Tibial nerve (tissue), 4 donors: Measurements from ENCODE around the gene GTPBP2. TPM values are rescaled to one million over a fixed set of nuclear protein-coding genes. Genes with fewer than 3 reads are reported as not detected.
A peak's percentile ranks its signal among the peaks of the same experiment; 100 is the strongest.

ENCODE experiments used
- DNase-seq, 2 donors: peaks; one replicate each; pipeline ENCODE4 v3.0.0-alpha.2; 2019; ENCODE audit warnings: low spot score in 2 of 2
- H3K27ac ChIP-seq, 4 donors: fragments of 200-600 bp; sonication (generic) in 3 of 4; one replicate each; pipeline ENCODE4 v1.5.1; 2017 to 2019; ENCODE audit warnings: mild to moderate bottlenecking in 1 of 4
- H3K27me3 ChIP-seq, 2 donors: fragments of 200-600 bp; sonication (generic) in 1 of 2; one replicate each; pipeline versions ENCODE4 v1.5.1 to v1.6.0; 2017 to 2019
- H3K36me3 ChIP-seq, 3 donors: fragments of 200-600 bp; sonication (generic); one replicate each; pipeline ENCODE4 v1.5.1; 2018 to 2019
- H3K4me1 ChIP-seq, 4 donors: fragments of 200-600 bp; sonication (generic) in 3 of 4; one replicate each; pipeline ENCODE4 v1.5.1; 2017 to 2019
- H3K4me3 ChIP-seq, 4 donors: fragments of 200-600 bp; sonication (generic) in 3 of 4; one replicate each; pipeline ENCODE4 v1.5.1; 2017 to 2019; ENCODE audit warnings: mild to moderate bottlenecking in 1 of 4, moderate library complexity in 1 of 4
- H3K9me3 ChIP-seq, 4 donors: fragments of 200-600 bp; sonication (generic) in 3 of 4; one replicate each; pipeline ENCODE4 v1.5.1; 2017 to 2019
- EP300 ChIP-seq, 2 donors: sonication (generic); formaldehyde crosslinking; IDR thresholded peaks; one replicate each; pipeline ENCODE4 v1.6.1; 2017; ENCODE audit warnings: antibody characterized with exemption in 2 of 2, mild to moderate bottlenecking in 1 of 2
- POLR2A ChIP-seq, 2 donors: fragments of 450-650 bp; IDR thresholded peaks; one replicate each; pipeline ENCODE4 v1.6.1; 2017; ENCODE audit warnings: antibody characterized with exemption in 2 of 2, mild to moderate bottlenecking in 2 of 2, moderate library complexity in 2 of 2
- WGBS, 2 donors: methylation state at CpG; one replicate each; pipeline ENCODE4 v1.1.5; 2018; 5-methylcytosine and 5-hydroxymethylcytosine counted together
- total RNA-seq, 4 donors: library from RNA; depleted of rRNA; stranded (reverse); fragments of >200 nt; gene quantifications; one replicate each; pipeline ENCODE4 v1.1.0, GENCODE V29; 2016
- TF ChIP-seq, protein P1 (sequence below), 5 experiments: fragments of 200-600 bp in 3 of 5; fragments of 450-650 bp in 2 of 5; sonication (generic) in 3 of 5; IDR thresholded peaks; one replicate each; pipeline ENCODE4 v1.5.1; 2016 to 2019; ENCODE audit warnings: antibody characterized with exemption in 5 of 5, mild to moderate bottlenecking in 3 of 5, moderate library complexity in 2 of 5

GTPBP2 gene
- total RNA-seq, 4 donors from 2014 or later: 33.2 to 58.5 (median 39.7) TPM

DNA sequence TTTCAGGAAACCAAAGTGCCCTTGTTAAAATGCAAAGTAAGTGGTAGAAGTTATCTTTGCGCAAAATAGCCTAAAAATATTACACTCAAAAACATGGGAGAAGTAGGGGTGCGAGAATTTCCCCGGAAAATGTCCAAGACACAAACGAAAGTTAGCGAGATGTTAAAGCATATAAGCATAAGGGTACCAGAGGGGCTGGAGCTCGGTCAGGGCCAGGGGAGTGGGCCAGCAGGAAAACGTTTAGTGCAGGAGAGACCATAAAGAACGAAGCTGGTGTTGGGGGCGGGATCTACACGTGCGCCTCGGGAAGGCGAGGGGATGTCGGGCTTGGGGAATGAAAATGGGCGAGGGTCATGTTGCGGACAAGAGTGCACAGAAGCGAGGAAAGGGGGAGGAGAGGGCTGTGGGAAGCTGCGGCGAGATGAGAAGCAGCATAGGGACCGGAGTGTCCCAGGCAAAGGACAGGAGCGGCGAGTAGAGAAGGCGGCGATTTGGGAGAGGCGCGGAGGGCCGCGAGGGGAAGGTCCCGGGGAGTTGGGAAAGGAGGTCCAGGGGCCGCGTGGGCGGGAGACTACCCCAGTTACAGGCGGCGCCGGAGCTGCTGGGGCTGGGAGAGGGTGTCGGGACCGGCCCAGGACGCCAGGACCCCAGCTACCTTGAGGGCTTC is 53.8 kb downstream of the GTPBP2 start:
- H3K27me3 ChIP-seq: no peaks in the 10 kb centered on the region
- TF ChIP-seq POLR2A (IDR thresholded peaks at IDR 0.05): no peak
- TF ChIP-seq, protein P1, sequence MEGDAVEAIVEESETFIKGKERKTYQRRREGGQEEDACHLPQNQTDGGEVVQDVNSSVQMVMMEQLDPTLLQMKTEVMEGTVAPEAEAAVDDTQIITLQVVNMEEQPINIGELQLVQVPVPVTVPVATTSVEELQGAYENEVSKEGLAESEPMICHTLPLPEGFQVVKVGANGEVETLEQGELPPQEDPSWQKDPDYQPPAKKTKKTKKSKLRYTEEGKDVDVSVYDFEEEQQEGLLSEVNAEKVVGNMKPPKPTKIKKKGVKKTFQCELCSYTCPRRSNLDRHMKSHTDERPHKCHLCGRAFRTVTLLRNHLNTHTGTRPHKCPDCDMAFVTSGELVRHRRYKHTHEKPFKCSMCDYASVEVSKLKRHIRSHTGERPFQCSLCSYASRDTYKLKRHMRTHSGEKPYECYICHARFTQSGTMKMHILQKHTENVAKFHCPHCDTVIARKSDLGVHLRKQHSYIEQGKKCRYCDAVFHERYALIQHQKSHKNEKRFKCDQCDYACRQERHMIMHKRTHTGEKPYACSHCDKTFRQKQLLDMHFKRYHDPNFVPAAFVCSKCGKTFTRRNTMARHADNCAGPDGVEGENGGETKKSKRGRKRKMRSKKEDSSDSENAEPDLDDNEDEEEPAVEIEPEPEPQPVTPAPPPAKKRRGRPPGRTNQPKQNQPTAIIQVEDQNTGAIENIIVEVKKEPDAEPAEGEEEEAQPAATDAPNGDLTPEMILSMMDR (IDR thresholded peaks at IDR 0.05): no peak
- peak overlapping the region in 3 of 4 donors; percentile 49 to 70 (median 70) for H3K27ac ChIP-seq
- peak overlapping the region; percentile 73 to 85 (median 83) for H3K4me3 ChIP-seq
- 1% methylated on average over 38 of the region's 38 CpGs for WGBS, 2 donors
- H3K9me3 ChIP-seq: no peaks in the 10 kb centered on the region
- DNase-seq: no peak
- H3K4me1 ChIP-seq: peaks cover 0 to 33% (median 9%) of the 10 kb centered on the region in 4 donors
- H3K36me3 ChIP-seq: peaks cover 0 to 24% (median 0%) of the 10 kb centered on the region in 3 donors

DNA sequence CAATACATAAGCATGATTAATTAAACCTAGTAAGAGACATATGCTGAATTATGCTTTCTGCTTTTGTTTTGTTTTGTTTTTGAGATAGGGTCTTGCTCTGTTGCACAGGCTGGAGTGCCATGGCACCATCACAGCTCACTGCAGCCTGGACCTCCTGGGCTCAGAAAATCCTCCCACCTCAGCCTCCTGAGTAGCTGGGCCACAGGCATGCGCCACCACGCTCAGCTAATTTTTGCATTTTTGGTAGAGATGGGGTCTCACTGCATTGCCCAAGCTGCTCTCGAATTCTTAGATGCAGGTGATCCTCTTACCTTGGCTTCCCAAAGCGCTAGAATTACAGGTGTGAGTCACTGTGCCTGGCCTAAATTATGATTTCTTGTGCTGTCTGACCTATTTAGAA is 57.0 kb downstream of the GTPBP2 start:
- 95% methylated on average over 4 of the region's 4 CpGs for WGBS, 2 donors
- Histone ChIP-seq H3K27me3 (no peaks in the 10 kb centered on the region), H3K9me3 (no peaks in the 10 kb centered on the region), H3K36me3 (peaks cover 0 to 53% (median 0%) of the 10 kb centered on the region in 3 donors), H3K27ac (no peak overlapping the region), H3K4me1 (peaks cover 0 to 24% (median 5%) of the 10 kb centered on the region in 4 donors), H3K4me3 (no peak overlapping the region)
- no peak for DNase-seq
- no peak for TF ChIP-seq EP300 (IDR thresholded peaks at IDR 0.05)
- TF ChIP-seq, protein P1 (IDR thresholded peaks at IDR 0.05): no peak
- no peak for TF ChIP-seq POLR2A (IDR thresholded peaks at IDR 0.05)

DNA sequence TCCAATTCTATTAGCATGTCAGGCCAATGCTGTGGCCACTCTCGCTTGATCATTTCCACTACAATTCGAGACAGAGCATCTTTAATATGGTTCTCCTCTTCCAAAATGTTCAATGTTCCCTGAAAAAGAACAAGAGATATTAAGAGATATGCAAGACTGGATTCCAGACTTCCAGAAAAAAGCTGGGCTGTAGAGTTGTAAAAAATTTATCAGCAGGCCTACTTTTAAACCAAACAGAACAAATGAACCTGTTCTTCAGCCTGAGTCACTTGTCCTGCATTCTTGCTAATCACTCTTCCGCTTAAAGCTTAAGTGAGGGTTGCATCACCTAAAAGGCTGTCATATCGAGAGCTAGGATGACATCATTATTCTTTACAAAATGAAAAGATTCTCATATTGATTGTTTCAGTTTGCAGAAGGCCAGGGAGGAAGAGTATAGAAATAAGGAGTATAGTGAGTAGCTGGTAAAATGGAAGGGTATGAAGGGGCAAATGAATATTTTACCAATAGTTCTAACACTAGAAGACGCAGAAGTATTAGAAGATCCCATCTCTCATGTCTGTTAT is 58.1 kb downstream of the GTPBP2 start:
- H3K27ac ChIP-seq: no peak overlapping the region
- H3K36me3 ChIP-seq: peaks cover 0 to 62% (median 0%) of the 10 kb centered on the region in 3 donors
- no peaks in the 10 kb centered on the region for H3K9me3 ChIP-seq
- TF ChIP-seq, protein P1 (IDR thresholded peaks at IDR 0.05): no peak
- TF ChIP-seq POLR2A (IDR thresholded peaks at IDR 0.05) (no peak), EP300 (IDR thresholded peaks at IDR 0.05) (no peak)
- WGBS, 2 donors: 91 to 92% methylated on average over 5 of the region's 5 CpGs
- H3K4me3 ChIP-seq: no peak overlapping the region
- DNase-seq: no peak
- H3K27me3 ChIP-seq: no peaks in the 10 kb centered on the region
- H3K4me1 ChIP-seq: peaks cover 0 to 18% (median 3%) of the 10 kb centered on the region in 4 donors

Other genes with a start within 250 kb of the GTPBP2 start
- gene ABCC10, start 201.7 kb downstream of the GTPBP2 start, total RNA-seq: 10 to 100 TPM; 14.9 to 35.9 (median 27.1) TPM
- 1 to 10 TPM in 2 of 4 donors, not detected in 2; 1.0 to 3.5 TPM for gene DLK2, start 173.7 kb downstream of the GTPBP2 start, total RNA-seq
- 10 to 100 TPM; 30.2 to 43.8 (median 32.3) TPM for gene TJAP1, start 151.7 kb downstream of the GTPBP2 start, total RNA-seq
- 1 to 10 TPM in 3 of 4 donors, under 1 TPM in 1; 0.59 to 2.4 (median 1.3) TPM for gene LRRC73, start 118.9 kb downstream of the GTPBP2 start, total RNA-seq
- 100 to 1,000 TPM in 1 of 4 donors, 10 to 100 TPM in 3; 61.7 to 105 (median 77.9) TPM for gene YIPF3, start 112.3 kb downstream of the GTPBP2 start, total RNA-seq
- gene POLR1C, start 112.2 kb downstream of the GTPBP2 start, total RNA-seq: 10 to 100 TPM; 24.5 to 45.5 (median 29.7) TPM
- 10 to 100 TPM; 12.5 to 38.3 (median 32.8) TPM for gene XPO5, start 53.2 kb downstream of the GTPBP2 start, total RNA-seq
- gene POLH, start 53.1 kb downstream of the GTPBP2 start, total RNA-seq: 1 to 10 TPM; 6.0 to 9.2 (median 8.5) TPM
- gene MAD2L1BP, start 6.6 kb upstream of the GTPBP2 start, total RNA-seq: 10 to 100 TPM; 16.3 to 36.9 (median 21.5) TPM
- under 1 TPM in 3 of 4 donors, not detected in 1; 0.30 to 0.66 (median 0.63) TPM for gene RSPH9, start 15.8 kb upstream of the GTPBP2 start, total RNA-seq
- 10 to 100 TPM; 38.1 to 45.8 (median 43.9) TPM for gene MRPS18A, start 58.5 kb upstream of the GTPBP2 start, total RNA-seq
- 100 to 1,000 TPM; 175 to 220 (median 177) TPM for gene VEGFA, start 140.9 kb upstream of the GTPBP2 start, total RNA-seq